Esophagus squamous epithelium (tissue), 4 donors: ENCODE data around the gene PRSS35.

Source experiments
- POLR2A ChIP-seq, 4 donors: fragments of 450-650 bp; IDR thresholded peaks; one replicate each; pipeline ENCODE4 v1.6.1; 2017; ENCODE audit warnings: antibody characterized with exemption in 4 of 4, mild to moderate bottlenecking in 4 of 4, moderate library complexity in 3 of 4
- TF ChIP-seq, protein P1 (sequence below), 6 experiments: fragments of 450-650 bp in 4 of 6; fragments of 200-600 bp in 2 of 6; sonication (generic) in 2 of 6; IDR thresholded peaks; one replicate each; pipeline ENCODE4 v1.5.1; 2016 to 2019; ENCODE audit warnings: antibody characterized with exemption in 6 of 6, mild to moderate bottlenecking in 4 of 6, moderate library complexity in 4 of 6

GRCh38 chr6:83476971-83477370 lies 35.4 kb upstream of the PRSS35 start:
- no peak for TF ChIP-seq POLR2A (IDR thresholded peaks at IDR 0.05)
- TF ChIP-seq, protein P1, sequence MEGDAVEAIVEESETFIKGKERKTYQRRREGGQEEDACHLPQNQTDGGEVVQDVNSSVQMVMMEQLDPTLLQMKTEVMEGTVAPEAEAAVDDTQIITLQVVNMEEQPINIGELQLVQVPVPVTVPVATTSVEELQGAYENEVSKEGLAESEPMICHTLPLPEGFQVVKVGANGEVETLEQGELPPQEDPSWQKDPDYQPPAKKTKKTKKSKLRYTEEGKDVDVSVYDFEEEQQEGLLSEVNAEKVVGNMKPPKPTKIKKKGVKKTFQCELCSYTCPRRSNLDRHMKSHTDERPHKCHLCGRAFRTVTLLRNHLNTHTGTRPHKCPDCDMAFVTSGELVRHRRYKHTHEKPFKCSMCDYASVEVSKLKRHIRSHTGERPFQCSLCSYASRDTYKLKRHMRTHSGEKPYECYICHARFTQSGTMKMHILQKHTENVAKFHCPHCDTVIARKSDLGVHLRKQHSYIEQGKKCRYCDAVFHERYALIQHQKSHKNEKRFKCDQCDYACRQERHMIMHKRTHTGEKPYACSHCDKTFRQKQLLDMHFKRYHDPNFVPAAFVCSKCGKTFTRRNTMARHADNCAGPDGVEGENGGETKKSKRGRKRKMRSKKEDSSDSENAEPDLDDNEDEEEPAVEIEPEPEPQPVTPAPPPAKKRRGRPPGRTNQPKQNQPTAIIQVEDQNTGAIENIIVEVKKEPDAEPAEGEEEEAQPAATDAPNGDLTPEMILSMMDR (IDR thresholded peaks at IDR 0.05), result no peak
